Activated CD8-positive, alpha-beta T cell treated with anti-CD3 and anti-CD28 coated beads for 36 hours (primary cell): Measurements from ENCODE around the gene MDP1. TPM values are rescaled to one million over a fixed set of nuclear protein-coding genes. Genes with fewer than 3 reads are reported as not detected.
A peak's percentile ranks its signal among the peaks of the same experiment; 100 is the strongest.

ENCODE experiments used
- ATAC-seq: fragments of 200-7000 bp; cut with Tn5 transposase; one replicate; pipeline ENCODE4 v1.10.0; 2021; ENCODE audit warnings: mild to moderate bottlenecking, moderate library complexity
- CTCF ChIA-PET: fragments of 350-600 bp; sonication (Branson Sonifier 250); formaldehyde crosslinking; loops from one replicate; lab custom pipeline; 2021; ENCODE audit warnings: antibody characterized with exemption; lab: Charles Lee
- POLR2A ChIA-PET: fragments of 350-600 bp; sonication (Branson Sonifier 250); formaldehyde crosslinking; loops from one replicate; lab custom pipeline; 2021; ENCODE audit warnings: antibody characterized with exemption; lab: Charles Lee
- DNase-seq: peaks from one replicate; pipeline ENCODE4 v3.0.0-alpha.2; 2020
- H3K27ac Mint-ChIP-seq: one replicate; pipeline ENCODE4 v1.8.0; 2021; ENCODE audit warnings: mild to moderate bottlenecking, mixed read lengths
- H3K27me3 Mint-ChIP-seq: one replicate; pipeline ENCODE4 v1.8.0; 2021; ENCODE audit warnings: mixed read lengths
- H3K36me3 Mint-ChIP-seq: one replicate; pipeline ENCODE4 v1.8.0; 2021; ENCODE audit warnings: low read depth, mixed read lengths
- H3K4me1 Mint-ChIP-seq: one replicate; pipeline ENCODE4 v1.8.0; 2021; ENCODE audit warnings: low read depth, mixed read lengths
- H3K4me3 Mint-ChIP-seq: one replicate; pipeline ENCODE4 v1.8.0; 2021; ENCODE audit warnings: mild to moderate bottlenecking, moderate library complexity, mixed read lengths
- H3K9me3 Mint-ChIP-seq: one replicate; pipeline ENCODE4 v1.8.0; 2021; ENCODE audit warnings: mixed read lengths
- intact Hi-C: fragments of 100-400 bp; cut with micrococcal nuclease; formaldehyde crosslinking; loops from one replicate; pipeline ENCODE4 v1.10.0; 2022
- total RNA-seq, 2 experiments: library from RNA; stranded (reverse); gene quantifications; one replicate each; pipeline ENCODE4 v1.2.3, GENCODE V29; 2021
- TF ChIP-seq, protein P1 (sequence below): fragments of 200-600 bp; IDR thresholded peaks from one replicate; pipeline ENCODE4 v1.8.0; 2022; ENCODE audit warnings: antibody characterized with exemption, mild to moderate bottlenecking

MDP1 gene
- total RNA-seq, 2 experiments from 2014 or later: 11.2 to 11.3 TPM

DNA sequence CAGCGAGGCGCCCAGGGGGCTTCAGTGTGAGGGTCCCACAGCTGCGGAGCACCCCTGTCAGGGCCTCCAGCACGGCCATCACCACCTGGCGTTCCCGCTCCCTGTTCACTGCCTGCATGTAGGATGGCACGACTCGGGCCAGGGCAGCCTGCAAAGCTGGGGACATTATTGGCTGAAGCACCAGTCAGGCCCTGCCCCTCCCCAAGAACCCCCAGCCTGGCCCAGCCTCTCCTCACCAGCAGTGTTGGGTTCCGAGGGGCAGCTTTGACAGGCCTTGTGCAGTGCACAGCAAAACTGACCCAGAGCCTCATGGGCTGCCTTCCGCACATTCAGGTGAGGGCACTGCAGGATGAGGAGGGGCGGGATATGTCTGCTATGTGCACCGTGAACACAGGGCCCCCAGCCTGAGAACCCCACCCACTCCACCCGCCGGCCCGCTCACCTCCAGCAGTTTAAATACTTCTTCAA, 32.8 kb downstream of the MDP1 start:
- POLR2A ChIA-PET: interaction anchor here (1.1 to 13.4 kb wide), 4 partner anchors 12 to 50 kb away, joined by 3 to 163 read pairs (median 48); partner anchors contain the start of genes IRF9, REC8 and TM9SF1

DNA sequence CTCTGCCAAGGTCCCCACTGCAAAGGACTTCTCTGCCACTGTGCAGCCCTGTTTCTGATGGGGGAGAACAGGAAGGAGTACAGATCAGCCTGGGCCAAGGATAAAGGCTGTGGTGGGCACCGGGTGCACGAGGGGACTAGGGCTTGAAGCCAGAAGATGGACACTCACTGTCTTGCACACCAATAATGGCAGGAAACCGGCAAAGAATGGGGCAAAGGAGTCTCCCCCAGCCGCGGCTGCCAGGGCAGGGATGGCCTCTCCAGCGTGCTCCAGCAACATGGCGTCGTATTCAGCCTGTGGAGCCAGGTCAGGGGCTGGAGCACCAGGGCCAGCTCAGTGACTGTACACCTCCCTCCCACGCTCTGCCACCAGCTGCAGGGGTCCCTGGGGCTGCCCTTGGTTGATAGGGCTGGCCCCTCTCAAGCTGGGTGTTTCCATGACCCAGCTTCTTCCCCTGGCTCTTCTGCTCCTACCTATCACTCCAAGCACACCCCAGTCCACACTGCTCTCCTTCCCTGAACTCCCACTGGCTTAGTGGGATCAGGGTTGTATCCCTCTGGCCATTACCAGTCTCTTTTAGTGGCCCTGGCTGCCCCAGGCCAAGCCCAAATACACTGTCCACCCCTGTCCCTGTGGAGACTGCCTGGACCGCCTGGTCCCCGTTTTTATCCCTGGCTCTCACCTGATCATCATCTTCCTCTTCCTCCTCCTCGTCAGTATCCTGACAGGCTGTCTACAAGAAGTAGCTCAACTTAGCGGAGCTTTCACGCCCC, 33.6 kb downstream of the MDP1 start:
- Mint-ChIP-seq H3K4me1 (peaks cover 13% of the 10 kb centered on the region), H3K9me3 (no peaks in the 10 kb centered on the region), H3K4me3 (no peak overlapping the region), H3K27ac (no peak overlapping the region), H3K27me3 (no peaks in the 10 kb centered on the region), H3K36me3 (peaks cover 26% of the 10 kb centered on the region)
- ChIA-PET POLR2A (interaction anchor here (1.1 to 13.4 kb wide), 5 partner anchors 11 to 50 kb away, joined by 3 to 163 read pairs (median 6); partner anchors contain the start of genes IRF9, REC8 and TM9SF1), CTCF (no interaction called here)
- no peak for DNase-seq
- intact Hi-C loops: no loop called here
- TF ChIP-seq, protein P1, sequence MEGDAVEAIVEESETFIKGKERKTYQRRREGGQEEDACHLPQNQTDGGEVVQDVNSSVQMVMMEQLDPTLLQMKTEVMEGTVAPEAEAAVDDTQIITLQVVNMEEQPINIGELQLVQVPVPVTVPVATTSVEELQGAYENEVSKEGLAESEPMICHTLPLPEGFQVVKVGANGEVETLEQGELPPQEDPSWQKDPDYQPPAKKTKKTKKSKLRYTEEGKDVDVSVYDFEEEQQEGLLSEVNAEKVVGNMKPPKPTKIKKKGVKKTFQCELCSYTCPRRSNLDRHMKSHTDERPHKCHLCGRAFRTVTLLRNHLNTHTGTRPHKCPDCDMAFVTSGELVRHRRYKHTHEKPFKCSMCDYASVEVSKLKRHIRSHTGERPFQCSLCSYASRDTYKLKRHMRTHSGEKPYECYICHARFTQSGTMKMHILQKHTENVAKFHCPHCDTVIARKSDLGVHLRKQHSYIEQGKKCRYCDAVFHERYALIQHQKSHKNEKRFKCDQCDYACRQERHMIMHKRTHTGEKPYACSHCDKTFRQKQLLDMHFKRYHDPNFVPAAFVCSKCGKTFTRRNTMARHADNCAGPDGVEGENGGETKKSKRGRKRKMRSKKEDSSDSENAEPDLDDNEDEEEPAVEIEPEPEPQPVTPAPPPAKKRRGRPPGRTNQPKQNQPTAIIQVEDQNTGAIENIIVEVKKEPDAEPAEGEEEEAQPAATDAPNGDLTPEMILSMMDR: no peak
- ATAC-seq: no peak

More for the DNA sequence above, 32.8 kb downstream of the MDP1 start:
- TF ChIP-seq, protein P1: no peak
- peaks cover 32% of the 10 kb centered on the region for H3K36me3 Mint-ChIP-seq
- no peaks in the 10 kb centered on the region for H3K27me3 Mint-ChIP-seq
- CTCF ChIA-PET: no interaction called here
- peaks cover 19% of the 10 kb centered on the region for H3K4me1 Mint-ChIP-seq
- intact Hi-C loops: no loop called here
- ATAC-seq (no peak), DNase-seq (no peak)
- no peaks in the 10 kb centered on the region for H3K9me3 Mint-ChIP-seq
- no peak overlapping the region for H3K27ac Mint-ChIP-seq
- H3K4me3 Mint-ChIP-seq: no peak overlapping the region

DNA sequence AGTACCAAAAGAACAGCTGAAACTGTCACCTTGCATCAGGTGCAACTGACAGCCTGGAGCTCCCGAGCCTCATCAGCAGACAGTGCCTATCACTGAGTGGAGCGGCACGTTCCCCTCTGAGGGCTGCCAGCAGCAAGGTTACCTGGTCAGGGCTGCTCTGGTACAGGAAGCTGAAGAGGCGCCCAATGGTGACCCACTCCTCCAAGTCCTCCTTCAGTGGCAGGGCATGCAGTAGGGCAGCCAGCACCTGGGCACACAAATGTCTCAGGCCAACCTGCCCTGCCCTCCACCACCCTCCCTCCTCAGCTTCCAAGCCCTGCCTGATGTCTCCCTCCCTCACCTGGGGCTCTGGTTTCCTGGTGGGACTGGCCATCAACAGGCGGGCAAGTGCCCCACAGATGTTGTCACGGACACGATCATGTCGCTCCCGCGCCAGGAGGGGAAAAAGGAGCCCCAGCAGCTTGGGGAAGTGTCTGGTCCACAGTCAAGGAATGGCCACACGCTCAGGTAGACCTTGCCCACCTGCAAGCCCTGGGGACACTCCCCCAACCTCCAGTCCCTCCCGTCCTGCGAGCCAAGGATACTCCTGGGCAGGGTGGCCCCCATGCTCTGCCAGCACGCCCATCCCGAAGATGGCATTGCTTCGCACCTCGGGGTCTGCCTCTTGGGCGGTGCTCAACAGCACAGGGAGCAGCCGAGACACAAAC, 34.3 kb downstream of the MDP1 start:
- peaks cover 21% of the 10 kb centered on the region for H3K36me3 Mint-ChIP-seq
- intact Hi-C loops: no loop called here
- POLR2A ChIA-PET: interaction anchor here (0.8 to 13.4 kb wide), 7 partner anchors 10 to 52 kb away, joined by 3 to 163 read pairs (median 4); partner anchors contain the start of genes IRF9, PSME1, REC8 and TM9SF1
- H3K27me3 Mint-ChIP-seq: no peaks in the 10 kb centered on the region
- CTCF ChIA-PET: interaction anchor here (1.1 kb wide), 1 partner anchor 125 kb away, joined by 4 read pairs; no protein-coding TSS in a partner anchor
- H3K4me1 Mint-ChIP-seq: peaks cover 6% of the 10 kb centered on the region
- no peak overlapping the region for H3K27ac Mint-ChIP-seq
- TF ChIP-seq, protein P1: no peak
- H3K9me3 Mint-ChIP-seq: no peaks in the 10 kb centered on the region
- ATAC-seq (no peak), DNase-seq (no peak)
- H3K4me3 Mint-ChIP-seq: no peak overlapping the region

DNA sequence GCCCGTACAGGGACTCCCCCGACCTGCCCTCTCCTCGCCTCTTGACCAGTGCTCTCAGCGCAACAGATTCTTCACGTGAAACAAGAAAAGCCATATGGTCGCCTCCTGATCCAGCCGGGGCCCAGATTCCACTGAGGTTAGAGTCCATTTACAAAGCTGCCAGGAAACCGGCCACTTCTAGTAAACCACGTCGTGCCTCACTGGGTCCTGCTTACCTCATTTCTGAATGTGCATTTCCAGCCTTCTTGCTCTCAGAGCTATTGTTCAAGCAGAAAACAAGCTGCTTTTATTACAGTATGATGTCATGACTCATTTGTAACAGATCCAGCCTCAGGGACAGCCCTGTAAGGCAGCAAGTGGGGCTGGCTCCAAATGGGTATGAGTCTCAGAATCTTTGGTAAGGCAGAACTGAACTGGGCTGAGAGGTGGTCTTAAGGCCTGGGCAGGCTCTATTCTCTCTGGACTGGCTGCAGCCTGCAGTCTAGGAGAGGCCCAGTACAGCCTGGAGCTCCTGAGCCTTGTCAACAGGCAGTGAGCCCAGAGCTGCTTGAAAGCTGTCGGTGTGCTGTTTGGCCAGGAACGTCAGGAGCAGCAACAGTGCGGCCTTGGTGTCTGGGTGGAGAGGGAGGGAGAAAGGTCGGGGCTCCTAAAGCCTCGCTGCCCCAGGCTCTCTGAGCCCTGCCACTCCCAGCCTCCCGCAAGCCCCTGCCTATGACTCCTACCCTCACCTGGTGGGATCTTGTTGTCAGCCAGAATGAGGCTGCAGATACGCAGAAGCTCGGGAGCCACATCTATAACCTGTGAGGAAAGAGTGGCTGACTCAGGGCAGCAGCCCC, 35.7 kb downstream of the MDP1 start:
- H3K36me3 Mint-ChIP-seq: peaks cover 21% of the 10 kb centered on the region
- TF ChIP-seq, protein P1: no peak
- H3K4me1 Mint-ChIP-seq: peaks cover 2% of the 10 kb centered on the region
- H3K27me3 Mint-ChIP-seq: no peaks in the 10 kb centered on the region
- no peak for DNase-seq
- no peak overlapping the region for H3K4me3 Mint-ChIP-seq
- ChIA-PET CTCF (interaction anchor here (1.1 to 2.7 kb wide), 2 partner anchors 19 to 126 kb away, joined by 4 to 13 read pairs; partner anchors contain the start of gene IRF9), POLR2A (interaction anchor here (0.6 to 13.4 kb wide), 10 partner anchors 8 to 53 kb away, joined by 3 to 163 read pairs (median 12); partner anchors contain the start of genes CHMP4A, IPO4, IRF9 and PSME1)
- no peak for ATAC-seq
- intact Hi-C loops: no loop called here
- no peaks in the 10 kb centered on the region for H3K9me3 Mint-ChIP-seq
- H3K27ac Mint-ChIP-seq: peak overlapping the region; percentile 5
